Loucy (cell line): Measurements from ENCODE around the gene GNG2.

Experiments
- H2AFZ ChIP-seq: fragments of 200-600 bp; sonication (generic); 2 replicates; pipeline ENCODE4 v1.6.0; 2016; ENCODE audit warnings: antibody characterized with exemption, mild to moderate bottlenecking, low read length, moderate library complexity
- H3F3A ChIP-seq: fragments of 200-600 bp; 2 replicates; pipeline ENCODE4 v1.6.0; 2016; ENCODE audit warnings: antibody characterized with exemption, low read depth, mild to moderate bottlenecking
- H3K27me3 ChIP-seq: fragments of 200-600 bp; sonication (generic); 2 replicates; pipeline ENCODE4 v1.6.1; 2014; ENCODE audit warnings: low read length, mild to moderate bottlenecking; ENCODE audit not compliant: insufficient read depth, poor library complexity, severe bottlenecking
- H3K36me3 ChIP-seq: fragments of 200-600 bp; sonication (generic); 2 replicates; pipeline ENCODE4 v1.6.1; 2016; ENCODE audit warnings: low read length; ENCODE audit not compliant: insufficient read depth
- H3K4me1 ChIP-seq: fragments of 200-600 bp; sonication (generic); 2 replicates; pipeline ENCODE4 v1.5.1; 2014; ENCODE audit warnings: low read length, mild to moderate bottlenecking; ENCODE audit not compliant: insufficient read depth, poor library complexity, severe bottlenecking
- H3K4me2 ChIP-seq: fragments of 200-600 bp; sonication (generic); 2 replicates; pipeline ENCODE4 v1.6.0; 2014; ENCODE audit warnings: antibody characterized with exemption, low read length, low read depth, mild to moderate bottlenecking; ENCODE audit not compliant: poor library complexity, severe bottlenecking
- H3K4me3 ChIP-seq: fragments of 200-600 bp; sonication (generic); 2 replicates; pipeline ENCODE4 v1.5.1; 2014; ENCODE audit warnings: low read length, mild to moderate bottlenecking, mixed read lengths; ENCODE audit not compliant: poor library complexity, severe bottlenecking
- H3K79me2 ChIP-seq: fragments of 200-600 bp; sonication (generic); 2 replicates; pipeline ENCODE4 v1.6.1; 2014; ENCODE audit warnings: low read length; ENCODE audit not compliant: insufficient read depth
- H3K9ac ChIP-seq: fragments of 200-600 bp; sonication (generic); 2 replicates; pipeline ENCODE4 v1.6.0; 2014; ENCODE audit warnings: mild to moderate bottlenecking, low read depth, low read length, moderate library complexity; ENCODE audit not compliant: poor library complexity, severe bottlenecking
- H3K9me2 ChIP-seq: fragments of 200-600 bp; sonication (generic); replicated peaks from 2 replicates; pipeline ENCODE4 v1.6.1; 2016; ENCODE audit warnings: low read depth, low read length, mixed read lengths
- H3K9me3 ChIP-seq: fragments of 200-600 bp; sonication (generic); 2 replicates; pipeline ENCODE4 v1.6.1; 2014; ENCODE audit warnings: mild to moderate bottlenecking, antibody characterized with exemption, low read length, low read depth; ENCODE audit not compliant: insufficient read depth
- H4K20me1 ChIP-seq: fragments of 200-600 bp; sonication (generic); 2 replicates; pipeline ENCODE4 v1.6.0; 2014; ENCODE audit warnings: antibody characterized with exemption, low read length, mild to moderate bottlenecking; ENCODE audit not compliant: insufficient read depth, poor library complexity, severe bottlenecking
- CTCF ChIP-seq: fragments of 200-600 bp; sonication (generic); conservative IDR thresholded peaks from 2 replicates; pipeline ENCODE4 v1.5.1; 2014; ENCODE audit warnings: mild to moderate bottlenecking, antibody characterized with exemption, low read length
- EZH2phosphoT487 ChIP-seq: fragments of 200-600 bp; IDR thresholded peaks from 2 replicates; pipeline ENCODE4 v1.6.1; 2018; ENCODE audit warnings: antibody characterized with exemption, mild to moderate bottlenecking, moderate library complexity, borderline replicate concordance

Gene GNG2

GRCh38 chr14:51822499-51822898, 37.9 kb upstream of the GNG2 start:
- TF ChIP-seq EZH2phosphoT487: no peak
- TF ChIP-seq CTCF: no peak

GRCh38 chr14:51823706-51824105, 36.7 kb upstream of the GNG2 start:
- no peak overlapping the region for H3K4me2 ChIP-seq
- no peaks in the 10 kb centered on the region for H3K79me2 ChIP-seq
- no peaks in the 10 kb centered on the region for H3K9me2 ChIP-seq
- H2AFZ ChIP-seq: no peak overlapping the region
- H3K9me3 ChIP-seq: no peaks in the 10 kb centered on the region
- TF ChIP-seq CTCF (no peak), EZH2phosphoT487 (no peak)
- no peak overlapping the region for H3K9ac ChIP-seq
- no peaks in the 10 kb centered on the region for H3F3A ChIP-seq
- no peaks in the 10 kb centered on the region for H4K20me1 ChIP-seq
- no peak overlapping the region for H3K4me3 ChIP-seq
- no peaks in the 10 kb centered on the region for H3K27me3 ChIP-seq
- H3K36me3 ChIP-seq: no peaks in the 10 kb centered on the region
- H3K4me1 ChIP-seq: peaks cover 35% of the 10 kb centered on the region

More at GRCh38 chr14:51822499-51822898, 37.9 kb upstream of the GNG2 start:
- Histone ChIP-seq H3K4me1 (peaks cover 24% of the 10 kb centered on the region), H3K36me3 (no peaks in the 10 kb centered on the region), H3K9me2 (no peaks in the 10 kb centered on the region), H3K4me2 (no peak overlapping the region), H3F3A (no peaks in the 10 kb centered on the region), H3K79me2 (no peaks in the 10 kb centered on the region), H3K27me3 (no peaks in the 10 kb centered on the region), H3K9ac (no peak overlapping the region), H3K4me3 (no peak overlapping the region), H3K9me3 (no peaks in the 10 kb centered on the region), H2AFZ (no peak overlapping the region), H4K20me1 (no peaks in the 10 kb centered on the region)

GRCh38 chr14:51824191-51824590, 36.2 kb upstream of the GNG2 start:
- H2AFZ ChIP-seq: no peak overlapping the region
- no peaks in the 10 kb centered on the region for H3K27me3 ChIP-seq
- H3K9me2 ChIP-seq: no peaks in the 10 kb centered on the region
- no peaks in the 10 kb centered on the region for H3K36me3 ChIP-seq
- no peaks in the 10 kb centered on the region for H3K79me2 ChIP-seq
- H3K4me3 ChIP-seq: no peak overlapping the region
- peaks cover 40% of the 10 kb centered on the region for H3K4me1 ChIP-seq
- no peak overlapping the region for H3K4me2 ChIP-seq
- no peaks in the 10 kb centered on the region for H3F3A ChIP-seq
- H3K9ac ChIP-seq: no peak overlapping the region
- no peaks in the 10 kb centered on the region for H4K20me1 ChIP-seq
- TF ChIP-seq EZH2phosphoT487 (no peak), CTCF (no peak)
- H3K9me3 ChIP-seq: no peaks in the 10 kb centered on the region
